DMS114 treated with DMSO at 0.1 percent for 48 hours (cell line): ENCODE results near the gene OR52I1.

Source experiments
- DNase-seq: peaks from one replicate; lab custom pipeline; 2025; ENCODE audit not compliant: unreplicated experiment; lab: John Stamatoyannopoulos, UW

The OR52I1 gene, protein sequence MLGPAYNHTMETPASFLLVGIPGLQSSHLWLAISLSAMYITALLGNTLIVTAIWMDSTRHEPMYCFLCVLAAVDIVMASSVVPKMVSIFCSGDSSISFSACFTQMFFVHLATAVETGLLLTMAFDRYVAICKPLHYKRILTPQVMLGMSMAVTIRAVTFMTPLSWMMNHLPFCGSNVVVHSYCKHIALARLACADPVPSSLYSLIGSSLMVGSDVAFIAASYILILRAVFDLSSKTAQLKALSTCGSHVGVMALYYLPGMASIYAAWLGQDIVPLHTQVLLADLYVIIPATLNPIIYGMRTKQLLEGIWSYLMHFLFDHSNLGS

GRCh38 chr11:4593739-4594138 is at the start of gene OR52I1:
OR52I1 (plus strand) TSS chr11:4594039; CDS start chr11:4594039, 0 bp downstream.
- no peak for DNase-seq

GRCh38 chr11:4544891-4545290 is 48.9 kb upstream of the OR52I1 start, which contains the start of gene OR52M1:
OR52M1 (plus strand) TSS chr11:4545191; CDS start chr11:4545191, 0 bp downstream.
- DNase-seq: no peak

DNA sequence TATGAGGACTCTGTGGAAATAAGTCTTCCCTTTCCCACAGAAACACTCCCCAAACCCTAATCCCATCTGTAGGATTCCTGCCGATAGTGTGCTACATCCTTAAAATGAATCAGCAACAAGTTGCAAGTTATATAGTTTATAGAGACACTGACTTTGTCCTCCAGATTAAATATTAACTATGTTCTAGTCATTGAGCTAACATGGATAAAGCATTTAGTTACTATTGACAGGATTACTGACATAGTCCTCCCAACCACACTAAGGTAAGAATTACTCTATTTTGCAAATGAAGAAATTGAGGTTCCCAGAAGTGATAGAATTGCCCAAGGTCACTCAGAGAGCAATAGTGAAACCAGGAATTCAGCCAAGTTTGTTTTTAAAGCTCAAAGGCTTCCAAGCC is 47.0 kb upstream of the OR52I1 start:
- no peak for DNase-seq

GRCh38 chr11:4547416-4547815 is 46.4 kb upstream of the OR52I1 start:
- no peak for DNase-seq

- no peak for DNase-seq
These were observed 42.4 kb upstream of the OR52I1 start for GRCh38 chr11:4551346-4551979.

GRCh38 chr11:4559527-4560440 is 34.1 kb upstream of the OR52I1 start:
- DNase-seq: no peak

- no peak for DNase-seq
These were observed 33.4 kb upstream of the OR52I1 start for GRCh38 chr11:4560467-4560866.

DNA sequence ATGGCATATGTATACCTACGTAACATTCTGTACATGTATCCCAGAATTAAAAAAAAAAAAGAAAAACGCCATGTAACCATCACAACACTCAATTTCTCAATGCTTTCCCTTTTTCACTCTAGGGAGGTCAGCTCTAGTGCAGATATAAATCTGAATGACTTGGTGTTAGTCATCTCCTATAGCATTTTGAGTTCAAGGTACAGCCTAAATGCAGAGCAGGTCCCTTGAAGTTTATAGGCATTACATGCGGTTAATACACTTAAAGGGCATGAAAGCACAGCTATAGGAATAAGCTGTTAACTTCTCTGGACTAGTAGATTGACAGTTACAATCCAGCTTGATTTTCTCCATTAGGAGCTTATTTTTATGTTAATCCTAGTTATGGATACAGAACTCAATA is 28.5 kb upstream of the OR52I1 start:
- no peak for DNase-seq

GRCh38 chr11:4569075-4569474 is 24.8 kb upstream of the OR52I1 start:
- DNase-seq: no peak

DNA sequence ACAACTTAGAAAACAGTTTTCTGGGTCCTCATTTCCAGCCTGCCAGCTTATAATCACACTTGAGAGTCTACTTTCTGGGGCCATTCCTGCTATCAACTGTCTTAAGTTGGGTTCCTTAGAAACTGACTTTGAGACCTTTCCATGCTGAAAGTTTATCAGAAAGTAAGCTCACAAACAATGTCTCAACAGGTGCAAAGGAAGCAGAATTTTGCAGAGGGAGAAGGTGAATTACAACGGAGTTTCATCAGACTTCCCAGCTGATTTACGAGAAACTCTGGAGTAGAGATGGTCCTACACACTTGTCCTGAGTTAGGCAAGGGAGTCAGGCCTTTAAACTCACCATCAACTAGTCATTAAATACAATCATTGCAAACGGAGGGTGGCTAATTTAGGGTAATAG is 17.0 kb upstream of the OR52I1 start:
- no peak for DNase-seq

- DNase-seq: no peak
These were observed 16.1 kb upstream of the OR52I1 start for GRCh38 chr11:4577761-4578160.

GRCh38 chr11:4578624-4579023 is 15.2 kb upstream of the OR52I1 start:
- DNase-seq: no peak

GRCh38 chr11:4580124-4580523 is 13.7 kb upstream of the OR52I1 start:
- no peak for DNase-seq

- no peak for DNase-seq
These were observed 12.4 kb upstream of the OR52I1 start, which contains the start of gene OR52I2 for GRCh38 chr11:4581443-4581842. OR52I2 (plus strand) TSS chr11:4581743.

DNA sequence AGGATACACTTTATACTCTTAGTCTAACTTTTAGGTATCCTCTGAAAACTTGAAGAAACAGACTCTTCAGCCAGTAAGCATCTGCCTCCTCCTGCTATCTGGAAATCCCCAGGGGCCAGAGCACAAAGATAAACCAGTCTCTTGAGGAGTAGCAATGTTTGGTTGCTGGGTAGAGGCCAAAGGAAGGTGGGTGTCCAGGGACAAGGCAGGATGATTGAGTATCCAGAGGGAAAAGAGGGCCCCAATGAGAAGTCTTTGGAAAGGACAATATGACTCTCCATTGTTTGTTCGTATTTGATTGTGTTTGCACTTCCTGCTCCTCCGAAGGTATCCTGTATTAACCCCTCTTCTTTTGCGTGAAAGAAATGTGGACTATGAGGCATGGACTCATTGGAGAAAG is 4.8 kb upstream of the OR52I1 start:
- DNase-seq: no peak

GRCh38 chr11:4605057-4605456 is 11.2 kb downstream of the OR52I1 start:
- DNase-seq: no peak

DNA sequence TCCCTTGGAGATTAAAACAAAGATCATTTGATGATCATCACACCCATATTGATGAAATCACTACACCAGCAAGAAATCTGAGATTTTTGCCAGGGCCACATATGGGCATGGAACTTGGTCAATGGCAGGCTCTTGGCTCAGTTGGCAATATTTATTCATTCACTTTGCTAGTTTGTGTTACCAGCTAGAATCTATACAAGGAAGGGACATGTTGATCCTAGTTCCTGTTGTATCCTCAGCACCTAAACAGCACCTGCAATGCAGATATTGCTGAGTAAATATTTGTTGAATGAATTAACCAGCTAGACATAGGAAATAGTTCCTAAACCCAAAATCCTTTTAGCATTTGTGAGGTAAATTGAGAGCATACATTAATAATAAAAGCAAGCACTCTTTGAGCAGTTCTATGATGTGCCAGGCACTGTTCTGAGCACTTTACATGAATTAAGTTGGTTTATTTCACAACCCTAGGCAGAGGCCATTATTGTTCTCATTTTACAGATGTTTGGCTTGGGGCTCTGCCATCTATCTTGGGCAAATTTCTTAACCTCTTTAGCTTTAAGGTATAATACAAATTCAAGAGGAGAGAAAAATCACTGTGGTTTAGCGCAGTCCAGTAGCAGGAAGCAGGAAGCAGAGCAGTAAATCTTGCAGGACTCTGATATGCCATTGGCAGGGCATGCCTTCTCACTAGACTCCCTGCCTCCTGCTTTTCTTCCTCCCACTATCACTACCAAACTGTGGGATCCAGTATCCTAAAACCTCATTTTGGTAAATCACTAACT is 12.6 kb downstream of the OR52I1 start:
- no peak for DNase-seq

- no peak for DNase-seq
These were observed 13.3 kb downstream of the OR52I1 start for GRCh38 chr11:4607096-4607495.

- DNase-seq: peak; percentile 77
These were observed 14.2 kb downstream of the OR52I1 start, which contains the start of gene TRIM68 for GRCh38 chr11:4607781-4608666. TRIM68 (minus strand) TSS chr11:4608231; CDS start chr11:4605504, 2,727 bp downstream.
